Keratinocyte (primary cell): Measurements from ENCODE around the gene FZR1. TPM values are rescaled to one million over a fixed set of nuclear protein-coding genes. Genes with fewer than 3 reads are reported as not detected.
A peak's percentile ranks its signal among the peaks of the same experiment; 100 is the strongest.

ENCODE experiments used
- DNase-seq: peaks from one replicate; pipeline ENCODE4 v3.0.0-alpha.2; 2011; ENCODE audit warnings: low read depth, missing footprints, low spot score
- FAIRE-seq: peaks from 2 replicates; lab custom pipeline; 2011; peaks lifted over from hg19 to GRCh38; lab: Jason Lieb, UNC
- H2AFZ ChIP-seq: 2 replicates; pipeline ENCODE4 v1.6.0; 2012; ENCODE audit warnings: low read length, control low read depth, inconsistent platforms; ENCODE audit not compliant: control insufficient read depth
- H3K27ac ChIP-seq: 2 replicates; pipeline ENCODE4 v1.5.1; 2011; ENCODE audit warnings: low read length; ENCODE audit not compliant: control insufficient read depth, insufficient read depth
- H3K27me3 ChIP-seq: 3 replicates; pipeline ENCODE4 v1.6.0; 2011; ENCODE audit warnings: low read length; ENCODE audit not compliant: control insufficient read depth, insufficient read depth; ENCODE audit errors: extremely low read depth
- H3K36me3 ChIP-seq, 2 experiments: 2 replicates in 1 of 2; 3 replicates in 1 of 2; pipeline ENCODE4 v1.5.1; 2011; ENCODE audit warnings: low read length in 2 of 2, mild to moderate bottlenecking in 1 of 2; ENCODE audit not compliant: control insufficient read depth in 2 of 2, insufficient read depth in 2 of 2; ENCODE audit errors: extremely low read depth in 1 of 2
- H3K4me1 ChIP-seq: 3 replicates; pipeline ENCODE4 v1.5.1; 2011; ENCODE audit warnings: low read length; ENCODE audit not compliant: control insufficient read depth, insufficient read depth; ENCODE audit errors: extremely low read depth
- H3K4me2 ChIP-seq: 3 replicates; pipeline ENCODE4 v1.6.0; 2011; ENCODE audit warnings: low read depth, low read length; ENCODE audit not compliant: control insufficient read depth, insufficient read depth; ENCODE audit errors: extremely low read depth
- H3K4me3 ChIP-seq, 3 experiments: fragments of 200-600 bp in 1 of 3; sonication (generic) in 1 of 3; 2 replicates in 2 of 3; 3 replicates in 1 of 3; pipeline ENCODE4 v1.5.1; 2011 to 2016; ENCODE audit warnings: low read length in 3 of 3, mild to moderate bottlenecking in 3 of 3, control low read depth in 2 of 3, inconsistent platforms in 1 of 3, low read depth in 1 of 3, mixed read lengths in 1 of 3, mixed run types in 1 of 3, moderate library complexity in 1 of 3; ENCODE audit not compliant: control insufficient read depth in 2 of 3, insufficient read depth in 2 of 3; ENCODE audit errors: extremely low read depth in 1 of 3
- H3K79me2 ChIP-seq: 2 replicates; pipeline ENCODE4 v1.6.0; 2012; ENCODE audit warnings: low read length; ENCODE audit not compliant: control insufficient read depth, insufficient read depth
- H3K9ac ChIP-seq: 3 replicates; pipeline ENCODE4 v1.6.0; 2011; ENCODE audit warnings: low read length; ENCODE audit not compliant: control insufficient read depth, insufficient read depth; ENCODE audit errors: extremely low read depth
- H3K9me1 ChIP-seq: 3 replicates; pipeline ENCODE4 v1.6.0; 2011; ENCODE audit warnings: low read length; ENCODE audit not compliant: control insufficient read depth, insufficient read depth; ENCODE audit errors: extremely low read depth
- H3K9me3 ChIP-seq: 2 replicates; pipeline ENCODE4 v1.5.1; 2012; ENCODE audit warnings: low read depth, low read length; ENCODE audit not compliant: control insufficient read depth
- H4K20me1 ChIP-seq: 3 replicates; pipeline ENCODE4 v1.6.0; 2011; ENCODE audit warnings: low read length; ENCODE audit not compliant: control insufficient read depth, insufficient read depth; ENCODE audit errors: extremely low read depth
- CTCF ChIP-seq, 3 experiments: IDR thresholded peaks in 1 of 3; conservative IDR thresholded peaks in 1 of 3; optimal IDR thresholded peaks in 1 of 3; 2 replicates in 2 of 3; 3 replicates in 1 of 3; pipeline versions ENCODE3 to v1.5.1; 2011; ENCODE audit warnings: low read length in 3 of 3, mild to moderate bottlenecking in 3 of 3, moderate library complexity in 2 of 3, control low read depth in 1 of 3, inconsistent platforms in 1 of 3; ENCODE audit not compliant: insufficient read depth in 2 of 3; ENCODE audit errors: extremely low read depth in 1 of 3
- EZH2 ChIP-seq: IDR thresholded peaks from one replicate; pipeline ENCODE4 v1.6.1; 2012; ENCODE audit warnings: inconsistent platforms, mild to moderate bottlenecking, low read length, moderate library complexity
- dilution Hi-C: fragments of 300-500 bp; cut with MboI; formaldehyde crosslinking; loops from one replicate; pipeline ENCODE4 v1.7.0; 2020; ENCODE audit warnings: low sequenced_read_pairs; ENCODE audit not compliant: extremely low pct_ligation_motif_present
- polyA plus RNA-seq, 5 experiments: library from polyadenylated mRNA; depleted of rRNA in 3 of 5; stranded (reverse) in 3 of 5; stranded (forward) in 1 of 5; unstranded in 1 of 5; fragments of >200 nt; gene quantifications; 1 replicate in 1 of 5; 2 replicates in 3 of 5; 3 replicates in 1 of 5; pipeline versions ENCODE4 v1.2.1 to v1.2.3, GENCODE V29; 2011 to 2012; ENCODE audit warnings: missing spikeins in 2 of 5, low read depth in 1 of 5, low replicate concordance in 1 of 5

Gene FZR1
- polyA plus RNA-seq, 1 donor (not counting 4 experiments of a cell fraction or from before 2014, with no cell fraction given) = 23.3 TPM

GRCh38 chr19:3573162-3573857, 67.2 kb downstream of the FZR1 start:
- FAIRE-seq = no peak
- no peaks in the 10 kb centered on the region for H3K27me3 ChIP-seq
- peaks cover 2 to 3% of the 10 kb centered on the region in 2 experiments for H3K36me3 ChIP-seq
- no peaks in the 10 kb centered on the region for H3K9me1 ChIP-seq
- H3K27ac ChIP-seq = peak overlapping the region; percentile 63
- peaks cover 22% of the 10 kb centered on the region for H3K4me1 ChIP-seq
- peak overlapping the region; percentile 26 for H2AFZ ChIP-seq
- no peaks in the 10 kb centered on the region for H3K9me3 ChIP-seq
- no peak for TF ChIP-seq EZH2
- TF ChIP-seq CTCF (optimal IDR thresholded peaks at IDR 0.05 in 1 of 3, IDR thresholded peaks at IDR 0.05 in 1 of 3, conservative IDR thresholded peaks at IDR 0.05 in 1 of 3; ENCODE audit: extremely low read depth in 1 of 3, insufficient read depth in 2 of 3, low read length in 3 of 3) = no peak
- no peaks in the 10 kb centered on the region for H4K20me1 ChIP-seq
- no peak for DNase-seq
- peak overlapping the region; percentile 69 for H3K4me2 ChIP-seq
- H3K4me3 ChIP-seq = peak overlapping the region; percentile 79 to 97 (median 90)
- dilution Hi-C loops = no loop called here
- H3K79me2 ChIP-seq = no peaks in the 10 kb centered on the region
- peak overlapping the region; percentile 87 for H3K9ac ChIP-seq

GRCh38 chr19:3573858-3574637, 67.9 kb downstream of the FZR1 start:
- no peak for TF ChIP-seq CTCF (optimal IDR thresholded peaks at IDR 0.05 in 1 of 3, IDR thresholded peaks at IDR 0.05 in 1 of 3, conservative IDR thresholded peaks at IDR 0.05 in 1 of 3; ENCODE audit: extremely low read depth in 1 of 3, insufficient read depth in 2 of 3, low read length in 3 of 3)
- TF ChIP-seq EZH2 = no peak
- peaks cover 2 to 3% of the 10 kb centered on the region in 2 experiments for H3K36me3 ChIP-seq
- H3K9me1 ChIP-seq = no peaks in the 10 kb centered on the region
- H3K4me3 ChIP-seq = peak overlapping the region; percentile 79 to 97 (median 90)
- peaks cover 16% of the 10 kb centered on the region for H3K4me1 ChIP-seq
- dilution Hi-C loops = no loop called here
- no peak overlapping the region for H2AFZ ChIP-seq
- DNase-seq = peak; percentile 93
- H3K9ac ChIP-seq = no peak overlapping the region
- H3K27ac ChIP-seq = peak overlapping the region; percentile 63
- no peaks in the 10 kb centered on the region for H3K27me3 ChIP-seq
- no peaks in the 10 kb centered on the region for H4K20me1 ChIP-seq
- H3K4me2 ChIP-seq = peak overlapping the region; percentile 69
- no peaks in the 10 kb centered on the region for H3K79me2 ChIP-seq
- H3K9me3 ChIP-seq = no peaks in the 10 kb centered on the region
- peak; percentile 74 for FAIRE-seq
